ENCODE data around the gene FANK1.
"Not testable (repeated sequence)": the region's sequence is repeated elsewhere in the genome, so short reads cannot be mapped to it uniquely, and the experiment has no call there.

The FANK1 gene

DNA sequence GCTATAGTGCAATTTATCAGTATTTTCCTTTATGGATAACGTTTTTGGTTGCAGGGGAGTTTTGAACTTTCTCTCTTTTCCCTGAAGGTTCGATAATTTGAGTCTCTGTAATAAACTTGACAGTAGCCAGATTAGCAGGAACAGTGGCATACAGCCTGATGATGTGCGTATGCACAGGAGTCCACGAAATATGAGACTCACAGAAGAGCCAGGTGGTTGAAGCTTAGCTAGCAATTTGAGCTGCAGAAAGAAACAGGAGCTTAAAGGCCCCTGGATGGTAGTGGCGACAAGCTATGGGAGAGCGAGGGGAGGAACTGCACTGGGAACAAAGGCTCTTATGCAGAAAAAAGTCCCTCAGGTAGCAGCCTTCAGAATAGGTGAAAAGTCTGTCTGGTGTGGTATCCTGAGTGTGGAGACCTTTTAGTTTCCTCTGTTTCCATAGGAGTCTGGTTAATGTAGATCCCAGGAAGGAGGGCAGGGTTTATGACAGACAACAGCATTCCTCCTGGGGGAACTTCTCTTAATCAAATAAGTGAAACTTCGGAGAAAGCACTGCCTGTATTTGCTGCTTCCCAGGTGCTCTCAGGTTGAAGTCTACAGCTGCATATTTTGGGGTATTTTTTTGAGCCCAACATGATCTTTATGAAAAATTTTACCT lies 32.7 kb downstream of the FANK1 start:
- no peak for DNase-seq (ENCODE audit: low read depth)

DNA sequence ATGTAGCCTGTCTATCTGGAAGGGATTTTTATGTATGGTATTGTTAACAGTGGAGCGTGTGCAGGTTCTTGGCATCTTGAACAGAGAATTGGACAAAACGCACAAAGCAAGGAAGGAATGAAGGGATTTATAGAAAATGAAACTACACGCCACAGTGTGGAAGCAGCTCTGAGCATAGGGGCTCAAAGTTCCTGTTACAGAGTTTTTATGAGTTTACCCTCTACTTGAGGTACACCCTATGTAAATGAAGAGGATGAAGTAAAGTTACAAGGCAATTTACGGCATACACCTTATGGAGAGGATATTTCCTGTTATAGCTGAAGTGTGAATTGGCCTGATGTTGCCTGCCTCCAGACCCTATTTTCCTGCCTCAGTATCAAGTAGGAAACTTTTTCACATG lies 33.3 kb downstream of the FANK1 start:
- DNase-seq (ENCODE audit: low read depth) = no peak

DNA sequence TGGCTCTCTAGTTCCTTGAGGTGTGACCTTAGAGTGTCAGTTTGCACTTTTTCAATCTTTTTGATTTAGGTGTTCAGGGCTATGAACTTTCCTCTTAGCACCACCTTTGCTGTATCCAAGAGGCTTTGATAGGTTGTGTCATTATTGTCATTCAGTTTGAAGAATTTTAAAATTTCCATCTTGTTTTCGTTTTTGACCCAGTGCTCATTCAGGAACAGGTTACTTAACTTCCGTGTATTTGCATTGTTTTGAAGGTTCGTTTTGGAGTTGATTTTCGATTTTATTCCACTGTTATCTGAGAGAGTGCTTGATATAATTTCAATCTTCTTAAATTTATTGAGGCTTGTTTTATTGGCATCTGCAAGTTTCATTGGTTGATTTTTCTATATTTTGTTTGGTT lies 37.3 kb downstream of the FANK1 start:
- DNase-seq (ENCODE audit: low read depth) = no peak

DNA sequence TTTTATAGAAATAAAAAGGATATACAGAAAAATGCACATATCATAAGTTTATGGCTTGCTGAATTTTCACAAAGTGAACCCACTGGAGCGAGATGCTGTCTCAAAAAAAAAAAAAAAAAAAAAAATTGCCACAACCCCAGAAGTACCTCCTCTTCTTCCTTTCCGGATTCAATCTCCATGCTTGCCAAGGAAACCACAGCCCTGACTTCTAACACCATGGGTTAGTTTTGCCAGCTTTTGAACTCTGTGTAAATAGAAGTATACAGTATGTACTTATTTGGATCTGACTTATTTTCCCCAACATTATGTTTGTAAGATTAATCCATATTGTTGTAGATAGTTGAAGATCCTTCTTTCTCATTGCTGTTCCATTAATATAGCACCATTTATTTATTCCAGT lies 40.0 kb downstream of the FANK1 start:
- no peak for DNase-seq (ENCODE audit: low read depth)

DNA sequence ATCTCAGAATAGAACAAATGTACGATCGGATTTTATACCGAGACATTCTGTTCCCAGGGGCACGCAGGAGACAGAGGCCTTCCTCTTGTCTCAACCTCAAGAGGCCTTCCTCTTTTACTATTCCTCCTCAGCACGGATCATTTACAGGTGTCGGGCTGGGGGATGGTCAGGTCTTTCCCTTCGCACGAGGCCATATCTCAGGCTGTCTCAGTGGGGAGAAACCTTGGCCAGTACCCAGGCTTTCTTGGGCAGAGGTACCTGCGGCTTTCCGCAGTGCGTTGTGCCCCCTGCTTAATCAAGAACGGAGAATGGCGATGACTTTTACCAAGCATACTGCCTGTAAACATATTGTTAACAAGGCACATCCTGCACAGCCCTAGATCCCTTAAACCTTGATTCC lies 44.2 kb downstream of the FANK1 start:
- DNase-seq (ENCODE audit: low read depth) = no peak

DNA sequence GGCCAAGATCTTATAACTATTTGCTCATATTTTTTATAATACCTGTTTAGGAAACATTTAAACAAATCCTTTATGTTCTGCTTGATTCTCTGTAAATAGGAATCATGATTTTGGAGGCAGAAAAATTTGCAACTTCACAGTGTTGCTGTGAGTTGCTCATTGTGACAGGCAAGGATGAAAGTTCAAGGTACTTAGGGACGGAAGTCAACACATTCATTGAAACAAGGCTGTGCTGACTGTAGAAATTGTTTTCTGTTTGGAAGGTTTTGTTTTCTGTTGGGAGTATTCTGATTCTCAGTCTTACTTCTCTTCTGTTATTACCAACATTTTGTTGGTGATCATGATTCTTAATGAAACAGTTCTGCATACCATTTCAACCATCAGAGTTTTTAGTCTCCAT lies 54.9 kb downstream of the FANK1 start:
- DNase-seq (ENCODE audit: low read depth) = no peak

DNA sequence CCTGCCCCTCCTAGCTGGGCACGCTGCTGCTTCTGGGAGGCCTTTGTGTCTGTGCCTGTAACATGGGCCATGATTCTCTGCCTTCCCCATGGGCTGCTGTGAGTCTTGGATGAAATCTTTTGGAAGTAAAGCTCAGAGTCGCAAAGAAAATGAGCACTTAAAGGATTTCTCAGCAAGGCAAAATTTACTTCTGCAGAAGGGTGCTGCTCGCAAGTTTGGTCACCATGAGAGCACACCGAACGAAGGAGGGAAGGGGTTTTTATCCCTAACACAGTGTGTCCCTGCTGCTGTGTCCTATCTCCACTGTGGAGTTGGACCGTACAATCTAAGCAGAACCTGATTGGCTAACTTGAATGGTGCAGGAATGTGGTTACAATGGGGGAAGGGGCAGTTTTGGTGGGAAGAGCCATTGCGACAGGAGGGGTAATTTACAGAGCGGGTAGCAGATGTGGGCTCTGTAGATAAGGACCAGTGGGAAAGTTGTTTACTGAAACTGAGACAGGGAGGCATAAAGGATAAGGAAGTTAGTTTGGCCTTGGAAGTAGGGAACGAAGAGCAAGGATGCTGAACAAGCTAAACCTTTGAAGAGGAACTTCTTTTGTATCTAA lies 57.5 kb downstream of the FANK1 start:
- no peak for DNase-seq (ENCODE audit: low read depth)

DNA sequence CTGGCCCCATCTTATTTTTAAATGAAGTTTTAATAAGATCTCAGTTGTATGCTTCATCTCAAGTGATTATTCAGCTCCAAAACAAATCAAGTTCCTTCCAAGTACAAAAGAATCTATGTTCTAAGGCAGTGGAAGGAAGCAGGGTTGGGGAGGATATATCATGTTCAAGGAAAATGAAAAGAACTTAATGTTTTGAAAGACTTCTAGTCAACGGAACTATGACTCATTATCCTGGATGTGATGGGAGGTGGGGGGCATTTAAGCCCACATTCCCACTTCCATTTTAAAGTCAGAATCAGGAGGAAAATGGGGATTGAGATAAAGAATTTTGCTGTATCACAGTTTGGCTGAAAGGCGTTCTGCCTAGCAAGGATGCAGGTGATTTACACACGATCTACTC lies 59.4 kb downstream of the FANK1 start:
- no peak for DNase-seq (ENCODE audit: low read depth)

DNA sequence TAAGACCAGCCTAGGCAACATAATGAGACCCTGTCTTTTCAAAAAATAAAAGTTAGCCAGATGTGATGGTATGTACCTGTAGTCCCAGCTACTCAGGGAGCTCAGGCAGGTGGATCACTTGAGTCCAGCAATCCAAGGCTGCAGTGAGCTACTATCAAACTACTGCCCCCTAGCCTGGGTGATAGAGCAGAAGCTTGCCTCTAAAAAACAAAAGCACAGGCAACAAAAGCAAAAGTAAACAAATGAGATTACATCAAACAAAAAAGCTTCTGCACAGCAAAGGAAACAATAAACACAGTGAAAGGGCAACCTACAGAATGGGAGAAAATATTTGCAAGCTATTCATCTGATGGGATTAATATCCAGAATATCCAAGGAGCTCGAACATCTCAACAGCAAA lies 65.4 kb downstream of the FANK1 start:
- no peak for DNase-seq (ENCODE audit: low read depth)

DNA sequence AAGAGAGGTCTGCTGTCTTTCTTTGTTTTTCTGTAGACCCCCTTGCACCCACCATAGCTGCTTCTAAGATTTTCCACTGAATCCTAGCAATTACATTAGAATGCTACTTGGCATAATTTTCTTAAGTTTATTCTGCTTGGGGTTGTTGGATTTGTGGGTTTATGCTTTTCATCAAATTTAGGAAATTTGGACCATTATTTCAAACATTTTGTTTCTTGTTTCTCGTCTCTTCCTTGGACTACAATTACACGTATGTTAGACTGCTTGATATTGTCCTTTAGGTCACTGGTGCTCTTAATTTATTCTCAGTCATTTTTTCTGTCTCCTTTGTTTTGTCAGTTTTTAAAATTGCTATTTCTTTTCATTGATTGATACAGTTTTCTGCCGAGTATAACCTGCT lies 65.8 kb downstream of the FANK1 start:
- DNase-seq (ENCODE audit: low read depth) = no peak

DNA sequence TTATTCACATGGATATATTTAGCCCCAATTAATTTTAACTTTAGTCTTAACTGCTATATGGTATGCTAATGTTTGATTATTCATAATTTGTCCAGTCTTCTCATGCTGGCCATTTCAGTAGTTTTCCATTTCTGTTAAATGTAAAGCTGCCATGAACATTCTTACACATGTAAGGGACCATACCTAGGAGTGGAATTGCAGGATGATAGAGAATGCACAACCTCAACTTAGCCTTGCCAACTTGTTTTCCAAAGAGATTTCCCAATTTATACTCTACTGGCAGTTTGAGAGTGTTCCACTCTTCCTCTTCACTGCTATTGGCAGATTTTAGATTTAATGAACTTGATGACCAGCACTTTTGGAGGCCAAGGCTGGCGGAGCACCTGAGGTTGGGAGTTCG lies 68.2 kb downstream of the FANK1 start:
- DNase-seq (ENCODE audit: low read depth) = no peak

DNA sequence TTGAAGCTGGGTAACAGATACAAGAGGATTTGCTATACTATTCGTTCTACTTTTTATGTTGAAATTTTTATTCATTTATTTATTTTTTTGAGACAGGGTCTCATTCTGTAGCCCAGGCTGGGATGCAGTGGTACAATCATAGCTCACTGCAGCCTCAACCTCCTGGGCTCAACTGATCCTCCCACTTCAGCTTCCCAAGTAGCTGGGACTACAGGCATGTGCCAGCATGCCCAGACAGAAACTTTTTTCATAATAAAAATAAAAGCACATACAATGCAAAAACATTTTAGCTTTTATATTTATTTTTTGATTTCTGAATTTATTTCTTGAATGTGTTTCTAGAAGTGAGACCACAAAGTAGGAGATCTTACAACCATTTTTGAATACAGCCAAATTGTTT lies 71.2 kb downstream of the FANK1 start:
- no peak for DNase-seq (ENCODE audit: low read depth)

DNA sequence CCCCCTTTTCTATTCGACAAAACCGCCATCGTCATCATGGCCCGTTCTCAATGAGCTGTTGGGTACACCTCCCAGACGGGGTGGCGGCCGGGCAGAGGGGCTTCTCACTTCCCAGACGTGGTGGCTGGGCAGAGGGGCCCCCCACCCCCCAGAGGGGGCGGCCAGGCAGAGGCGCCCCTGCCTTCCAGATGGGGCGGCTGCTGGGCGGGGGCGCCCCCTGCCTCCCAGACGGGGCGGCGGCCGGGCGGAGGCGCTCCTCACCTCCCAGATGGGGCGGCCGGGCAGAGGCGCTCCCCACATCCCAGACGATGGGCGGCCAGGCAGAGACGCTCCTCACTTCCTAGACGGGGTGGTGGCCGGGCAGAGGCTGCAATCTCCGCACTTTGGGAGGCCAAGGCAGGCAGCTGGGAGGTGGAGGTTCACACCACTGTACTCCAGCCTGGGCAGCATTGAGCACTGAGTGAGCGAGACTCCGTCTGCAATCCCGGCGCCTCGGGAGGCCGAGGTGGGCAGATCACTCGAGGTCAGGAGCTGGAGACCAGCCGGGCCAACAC lies 73.8 kb downstream of the FANK1 start:
- DNase-seq (ENCODE audit: low read depth) = not testable (repeated sequence)

DNA sequence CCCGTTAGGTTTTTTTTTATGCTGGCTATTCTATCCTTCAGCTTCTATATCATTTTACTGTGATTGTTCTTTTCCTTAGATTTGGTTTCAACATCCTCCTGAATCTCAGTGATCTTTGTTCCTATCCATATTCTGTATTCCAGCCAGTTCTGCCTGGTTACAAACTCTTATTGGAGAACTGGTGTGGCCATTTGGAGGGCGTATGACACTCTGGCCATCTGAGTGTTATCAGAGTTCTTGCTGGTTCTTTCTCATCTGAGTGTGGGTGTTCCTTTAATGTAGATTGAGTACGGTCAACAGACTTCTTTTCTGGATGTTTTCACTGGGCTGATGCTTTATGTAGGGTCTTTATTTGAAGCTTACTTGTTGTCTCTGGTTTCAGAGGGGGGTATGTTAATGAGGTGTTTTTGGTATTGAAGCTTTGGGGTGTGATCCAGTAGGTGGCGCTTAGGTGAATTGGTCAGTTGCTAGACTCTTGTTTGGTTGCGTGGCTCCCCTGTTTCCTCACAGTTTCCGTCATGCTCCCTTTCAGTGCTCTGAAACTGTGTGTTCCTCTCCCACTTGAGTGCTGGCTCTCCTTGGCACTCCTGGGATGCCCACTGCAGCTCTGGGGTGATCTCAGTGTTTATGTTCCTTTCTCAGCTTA lies 80.7 kb downstream of the FANK1 start:
- no peak for DNase-seq (ENCODE audit: low read depth)

DNA sequence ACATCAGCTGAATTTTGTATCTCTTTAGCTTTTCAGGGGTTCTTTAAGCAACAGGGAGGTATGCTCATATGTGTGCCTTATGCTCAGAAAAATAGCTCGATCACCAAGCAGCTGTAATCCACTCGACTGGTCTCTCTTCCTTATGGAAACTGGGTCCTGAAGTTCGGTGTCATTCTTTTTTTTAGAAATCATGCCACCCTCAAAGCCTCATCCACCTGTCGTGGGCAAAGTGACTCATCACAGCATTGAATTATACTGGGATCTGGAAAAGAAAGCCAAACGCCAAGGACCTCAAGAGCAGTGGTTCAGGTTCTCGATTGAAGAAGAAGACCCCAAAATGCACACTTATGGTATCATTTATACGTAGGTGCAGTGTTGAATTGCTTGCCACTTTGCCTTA lies 83.6 kb downstream of the FANK1 start:
- DNase-seq (ENCODE audit: low read depth) = no peak

DNA sequence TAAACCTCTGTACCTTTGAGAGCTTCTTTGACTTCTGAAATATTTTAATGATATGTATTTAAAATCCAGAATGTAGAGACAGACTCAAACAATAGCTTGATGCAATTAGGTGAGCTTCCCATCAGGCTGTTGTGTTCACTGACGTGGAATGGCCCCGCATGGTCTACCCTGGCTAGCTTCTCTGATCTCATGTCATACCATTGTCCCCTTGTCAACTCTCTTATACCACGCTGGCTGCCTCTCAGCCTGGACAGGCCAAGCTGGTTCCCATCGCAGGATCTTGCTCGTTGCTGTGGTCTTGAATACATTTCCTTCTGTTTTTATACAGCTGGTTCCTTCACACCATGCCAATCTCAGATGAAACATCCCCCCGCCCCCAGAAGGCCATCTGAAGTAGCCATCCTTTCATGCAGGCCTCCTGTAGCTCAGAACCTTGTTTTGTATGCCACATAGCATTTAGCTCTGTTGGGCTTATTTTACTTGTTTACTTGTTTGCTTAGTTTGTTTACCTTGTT lies 84.2 kb downstream of the FANK1 start:
- no peak for DNase-seq (ENCODE audit: low read depth)

DNA sequence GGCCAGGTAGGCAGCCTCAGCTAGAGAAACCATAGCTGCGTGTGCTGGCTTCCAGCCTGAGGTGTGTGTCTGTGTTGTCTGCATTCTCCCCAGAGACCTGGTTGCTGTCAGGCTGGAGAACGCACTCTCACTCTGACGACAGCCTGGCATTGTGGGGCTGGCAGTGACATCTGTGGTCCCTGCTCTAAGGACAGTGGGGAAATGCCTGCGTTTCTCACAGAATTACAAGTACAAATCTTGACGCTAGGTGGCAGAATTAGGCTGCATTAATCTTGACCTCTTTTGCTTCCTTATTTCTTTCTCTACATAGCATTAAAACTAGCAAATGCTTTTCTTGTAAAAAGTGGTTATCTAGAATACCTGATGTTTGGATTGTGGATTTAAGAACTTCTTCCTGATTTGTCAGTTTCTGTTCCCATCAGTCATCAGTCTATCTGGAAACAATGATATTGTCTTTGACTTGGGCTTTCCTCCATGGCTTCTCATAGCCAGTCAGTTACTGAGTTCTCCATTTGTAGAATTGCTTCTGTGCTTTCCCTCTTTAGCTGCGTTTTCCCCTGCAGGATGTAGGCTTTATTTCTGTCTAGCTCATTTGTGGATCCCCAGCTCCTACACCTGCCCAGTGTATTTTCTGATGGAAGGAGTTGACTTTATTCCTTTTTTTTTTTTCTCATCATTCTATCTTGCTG lies 86.0 kb downstream of the FANK1 start:
- peak; percentile 5 for DNase-seq (ENCODE audit: low read depth)

DNA sequence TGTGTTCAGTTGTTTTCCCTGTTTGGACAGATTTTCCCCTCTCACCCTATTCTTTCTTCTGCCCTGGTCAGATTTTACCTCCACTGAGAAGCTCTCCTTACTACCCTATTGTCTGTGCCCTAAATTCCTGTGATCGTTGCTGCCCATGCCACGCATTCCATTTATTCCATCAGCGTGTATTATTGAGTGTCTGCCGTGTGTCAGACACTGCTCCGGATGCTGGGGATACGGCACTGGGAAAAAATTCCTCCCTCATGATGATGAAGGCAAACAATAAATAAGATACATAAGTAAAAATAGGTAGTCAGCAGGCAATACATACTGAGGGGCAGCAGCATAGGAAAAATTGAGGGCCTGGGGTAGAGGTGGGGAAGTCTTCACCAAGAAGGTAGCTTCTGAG lies 86.8 kb downstream of the FANK1 start:
- DNase-seq (ENCODE audit: low read depth) = no peak

DNA sequence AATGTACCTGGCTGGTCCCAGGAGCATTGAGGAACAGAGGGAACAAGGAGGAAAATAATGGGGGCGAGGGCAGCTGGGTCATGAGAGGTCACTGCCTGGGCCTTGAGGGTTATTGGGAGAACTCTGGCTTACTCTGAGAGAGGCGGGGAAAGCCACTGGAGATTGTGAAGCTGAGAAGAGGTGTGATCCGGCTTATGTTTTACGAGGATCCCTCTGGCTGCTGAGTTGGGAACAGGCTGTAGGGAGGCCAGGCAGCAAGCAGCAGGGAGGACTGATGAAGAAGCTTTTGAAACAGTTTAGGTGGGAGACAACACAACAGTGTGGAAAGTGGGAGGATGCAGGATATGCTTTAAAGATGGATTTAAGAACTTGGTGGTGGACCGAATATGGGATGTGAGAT lies 87.3 kb downstream of the FANK1 start:
- no peak for DNase-seq (ENCODE audit: low read depth)

DNA sequence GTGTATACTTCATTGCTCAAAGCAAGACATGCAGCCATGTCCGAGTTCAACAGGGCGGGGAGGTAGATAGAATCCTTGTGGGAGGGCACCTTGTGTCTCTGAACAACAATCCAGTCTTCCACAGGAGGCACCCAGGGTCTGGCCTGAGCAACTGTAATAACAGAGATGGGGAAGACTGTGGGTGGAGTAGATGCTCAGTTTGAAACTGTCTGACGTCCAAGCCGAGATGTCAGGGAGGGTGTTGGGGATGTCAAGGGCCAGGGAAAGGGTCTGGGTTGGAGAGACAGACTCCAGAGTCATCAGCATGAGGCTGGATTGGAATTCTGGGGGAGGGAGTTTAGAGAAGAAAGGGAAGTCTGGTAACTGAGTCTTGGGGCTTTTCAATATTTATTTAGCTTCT lies 88.0 kb downstream of the FANK1 start:
- no peak for DNase-seq (ENCODE audit: low read depth)

DNA sequence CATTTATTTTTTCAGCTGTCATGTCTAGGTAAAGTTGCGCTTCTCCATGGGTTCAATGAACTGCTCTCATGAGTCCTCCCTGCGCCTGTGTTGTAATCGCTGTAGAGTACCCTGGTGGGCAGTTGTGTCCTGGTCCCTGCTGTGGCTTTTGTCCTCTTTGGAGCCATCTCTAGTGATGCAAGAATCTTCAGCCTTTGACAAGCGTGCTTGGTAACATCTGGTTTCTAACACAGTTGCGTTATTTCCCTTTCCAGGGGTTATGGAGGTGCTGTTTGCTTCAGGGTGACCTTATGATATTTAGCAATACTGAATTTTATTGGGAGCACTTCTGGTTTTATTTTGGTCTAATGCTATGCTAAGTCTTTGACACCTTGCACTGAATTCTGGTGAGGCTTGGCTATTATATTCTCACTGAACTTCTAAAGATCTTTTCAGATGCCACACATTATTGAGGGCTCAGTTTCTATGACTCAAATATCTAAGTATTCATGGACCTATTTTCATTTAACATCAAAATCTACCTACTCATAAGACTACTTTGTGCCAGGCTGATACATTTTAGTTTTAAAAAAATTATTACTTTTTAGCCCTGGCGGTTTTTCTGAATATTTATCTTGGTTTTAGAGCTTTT lies 88.6 kb downstream of the FANK1 start:
- DNase-seq (ENCODE audit: low read depth) = no peak

DNA sequence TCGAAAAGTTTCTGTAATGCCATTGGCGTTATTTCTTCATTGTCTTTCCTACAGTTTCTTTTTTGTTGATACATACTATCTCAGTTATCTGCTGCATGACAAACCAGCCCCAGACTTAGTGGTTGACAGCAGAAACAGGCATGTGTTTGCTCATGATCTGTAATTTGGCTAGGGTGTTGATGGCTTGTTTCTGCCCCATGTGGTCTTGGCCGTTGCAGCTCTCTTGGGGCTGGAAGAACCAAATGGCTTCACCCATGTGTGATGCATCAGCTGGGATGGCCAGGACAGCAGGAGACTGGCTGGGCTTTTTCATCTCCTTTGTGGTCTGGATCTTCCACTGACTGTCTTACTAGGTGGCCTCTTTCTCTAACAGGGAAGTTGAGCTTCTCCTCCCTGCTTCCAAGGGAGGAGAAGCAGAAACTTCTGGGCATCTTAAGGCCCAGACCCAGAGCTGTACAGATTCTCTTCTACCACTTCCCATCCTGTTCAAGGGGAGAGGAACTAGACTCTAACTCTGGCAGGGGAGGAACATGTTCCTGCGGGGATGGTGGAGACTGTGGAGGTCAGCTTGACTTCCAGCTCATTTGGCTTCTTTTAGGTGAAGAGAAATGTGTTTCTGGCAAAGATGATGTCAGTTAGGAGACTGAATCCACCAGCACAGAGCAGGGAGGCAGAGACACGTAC lies 89.3 kb downstream of the FANK1 start:
- no peak for DNase-seq (ENCODE audit: low read depth)
